Activated CD4-positive, alpha-beta T cell treated with anti-CD3 and anti-CD28 coated beads, Interleukin-2, amount 50 U/mL, for 16 hours (primary cell): ENCODE measurements around the gene MAGEE1.

Source experiments
- DNase-seq: peaks from one replicate; pipeline ENCODE4 v3.0.0-alpha.2; 2020

MAGEE1 gene, protein sequence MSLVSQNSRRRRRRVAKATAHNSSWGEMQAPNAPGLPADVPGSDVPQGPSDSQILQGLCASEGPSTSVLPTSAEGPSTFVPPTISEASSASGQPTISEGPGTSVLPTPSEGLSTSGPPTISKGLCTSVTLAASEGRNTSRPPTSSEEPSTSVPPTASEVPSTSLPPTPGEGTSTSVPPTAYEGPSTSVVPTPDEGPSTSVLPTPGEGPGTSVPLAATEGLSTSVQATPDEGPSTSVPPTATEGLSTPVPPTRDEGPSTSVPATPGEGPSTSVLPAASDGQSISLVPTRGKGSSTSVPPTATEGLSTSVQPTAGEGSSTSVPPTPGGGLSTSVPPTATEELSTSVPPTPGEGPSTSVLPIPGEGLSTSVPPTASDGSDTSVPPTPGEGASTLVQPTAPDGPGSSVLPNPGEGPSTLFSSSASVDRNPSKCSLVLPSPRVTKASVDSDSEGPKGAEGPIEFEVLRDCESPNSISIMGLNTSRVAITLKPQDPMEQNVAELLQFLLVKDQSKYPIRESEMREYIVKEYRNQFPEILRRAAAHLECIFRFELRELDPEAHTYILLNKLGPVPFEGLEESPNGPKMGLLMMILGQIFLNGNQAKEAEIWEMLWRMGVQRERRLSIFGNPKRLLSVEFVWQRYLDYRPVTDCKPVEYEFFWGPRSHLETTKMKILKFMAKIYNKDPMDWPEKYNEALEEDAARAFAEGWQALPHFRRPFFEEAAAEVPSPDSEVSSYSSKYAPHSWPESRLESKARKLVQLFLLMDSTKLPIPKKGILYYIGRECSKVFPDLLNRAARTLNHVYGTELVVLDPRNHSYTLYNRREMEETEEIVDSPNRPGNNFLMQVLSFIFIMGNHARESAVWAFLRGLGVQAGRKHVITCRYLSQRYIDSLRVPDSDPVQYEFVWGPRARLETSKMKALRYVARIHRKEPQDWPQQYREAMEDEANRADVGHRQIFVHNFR

DNA sequence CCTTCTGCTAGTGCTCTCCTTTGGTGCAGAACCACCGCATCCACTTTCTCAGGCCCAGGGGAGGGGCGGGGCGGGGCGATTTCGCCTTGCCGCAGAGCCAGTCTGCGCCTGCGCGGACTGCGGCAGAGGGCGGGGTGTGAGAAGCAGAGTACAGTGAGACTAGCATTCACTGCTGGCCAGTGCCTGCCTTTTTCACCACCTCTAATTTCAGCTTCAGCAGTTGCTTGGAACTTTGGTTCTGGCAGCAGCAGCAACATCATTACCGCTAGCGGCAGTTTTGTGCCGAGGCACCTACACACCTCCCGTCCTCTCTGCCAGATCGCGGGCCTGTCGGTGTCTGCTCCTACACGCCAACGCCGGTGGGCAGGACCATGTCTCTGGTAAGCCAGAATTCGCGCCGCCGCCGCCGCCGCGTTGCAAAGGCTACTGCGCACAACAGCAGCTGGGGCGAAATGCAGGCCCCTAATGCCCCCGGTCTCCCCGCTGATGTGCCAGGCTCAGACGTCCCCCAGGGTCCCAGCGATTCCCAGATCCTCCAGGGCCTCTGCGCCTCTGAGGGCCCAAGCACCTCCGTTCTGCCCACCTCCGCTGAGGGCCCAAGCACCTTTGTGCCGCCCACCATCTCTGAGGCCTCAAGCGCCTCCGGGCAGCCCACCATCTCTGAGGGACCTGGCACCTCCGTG is at the start of gene MAGEE1:
MAGEE1 (plus strand) TSS at position 151 of the 683 bp plus-strand sequence; CDS start at position 372, 221 bp downstream.
- DNase-seq = peak; percentile 79

DNA sequence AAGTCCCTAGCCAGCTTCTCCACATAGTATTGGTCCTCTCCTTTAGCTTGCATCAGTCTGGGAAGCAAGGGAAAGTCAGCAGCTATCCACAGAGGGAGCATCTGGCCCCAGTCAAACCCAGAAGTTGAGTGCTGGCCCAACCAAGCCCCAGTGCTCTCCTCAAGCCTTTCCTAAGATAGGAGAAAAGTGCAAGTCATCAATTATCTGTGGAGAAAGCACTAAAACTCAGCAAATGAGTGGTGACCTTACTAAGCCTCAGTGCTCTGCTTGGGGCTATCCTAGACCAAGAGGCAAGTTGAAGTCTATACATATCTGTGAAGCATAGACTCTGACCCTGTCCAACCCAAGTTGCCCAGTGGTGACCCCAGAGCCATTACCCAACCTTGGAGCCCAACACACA is 28.5 kb upstream of the MAGEE1 start:
- DNase-seq = no peak

DNA sequence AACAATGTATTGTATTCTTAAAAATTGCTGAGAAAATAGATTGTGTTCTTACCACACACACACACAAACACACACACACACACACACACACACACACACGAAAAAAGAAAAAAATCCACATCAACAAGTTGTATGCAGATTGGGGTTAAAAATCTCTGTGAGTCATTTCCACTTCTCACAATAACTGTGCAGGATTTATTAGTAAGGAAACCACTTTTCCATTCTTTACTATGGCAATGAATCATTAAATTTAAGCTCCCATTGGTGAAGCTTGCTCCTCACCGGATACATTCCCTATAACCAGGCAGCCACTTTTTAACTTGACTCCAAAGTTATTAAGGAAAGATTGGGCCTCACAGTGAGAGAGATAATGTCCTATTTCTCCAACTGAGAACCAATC is 19.7 kb upstream of the MAGEE1 start:
- peak; percentile 6 for DNase-seq

DNA sequence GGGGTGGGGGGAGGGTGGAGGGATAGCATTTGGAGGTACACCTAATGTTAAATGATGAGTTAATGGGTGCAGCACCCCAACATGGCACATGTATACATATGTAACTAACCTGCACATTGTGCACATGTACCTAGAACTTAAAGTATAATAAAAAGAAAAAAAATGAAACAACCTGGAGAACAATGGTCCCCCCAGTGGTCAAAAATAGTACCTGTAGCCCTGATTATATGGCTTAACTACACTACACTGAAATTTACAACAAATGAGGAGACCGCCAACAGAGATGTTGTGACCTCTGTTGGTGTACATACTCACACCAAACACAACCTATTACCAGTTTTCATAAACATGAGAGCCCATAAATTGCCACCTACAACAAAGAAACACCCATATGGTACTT is 7.3 kb upstream of the MAGEE1 start:
- no peak for DNase-seq

DNA sequence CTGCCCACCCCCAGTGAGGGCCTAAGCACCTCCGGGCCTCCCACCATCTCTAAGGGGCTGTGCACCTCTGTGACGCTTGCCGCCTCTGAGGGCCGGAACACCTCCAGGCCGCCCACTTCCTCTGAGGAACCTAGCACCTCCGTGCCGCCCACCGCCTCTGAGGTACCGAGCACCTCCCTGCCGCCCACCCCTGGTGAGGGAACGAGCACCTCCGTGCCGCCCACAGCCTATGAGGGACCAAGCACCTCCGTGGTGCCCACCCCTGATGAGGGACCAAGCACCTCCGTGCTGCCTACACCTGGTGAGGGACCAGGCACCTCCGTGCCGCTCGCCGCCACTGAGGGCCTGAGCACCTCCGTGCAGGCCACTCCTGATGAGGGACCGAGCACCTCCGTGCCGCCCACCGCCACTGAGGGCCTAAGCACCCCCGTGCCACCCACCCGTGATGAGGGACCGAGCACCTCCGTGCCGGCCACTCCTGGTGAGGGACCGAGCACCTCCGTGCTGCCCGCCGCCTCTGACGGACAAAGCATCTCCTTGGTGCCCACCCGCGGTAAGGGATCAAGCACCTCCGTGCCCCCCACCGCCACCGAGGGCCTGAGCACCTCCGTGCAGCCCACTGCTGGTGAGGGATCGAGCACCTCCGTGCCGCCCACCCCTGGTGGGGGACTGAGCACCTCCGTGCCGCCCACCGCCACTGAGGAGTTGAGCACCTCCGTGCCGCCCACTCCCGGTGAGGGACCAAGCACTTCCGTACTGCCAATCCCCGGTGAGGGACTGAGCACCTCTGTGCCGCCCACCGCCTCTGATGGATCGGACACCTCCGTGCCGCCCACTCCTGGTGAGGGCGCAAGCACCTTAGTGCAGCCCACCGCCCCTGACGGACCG is 977 bp downstream of the MAGEE1 start:
- peak; percentile 6 for DNase-seq

DNA sequence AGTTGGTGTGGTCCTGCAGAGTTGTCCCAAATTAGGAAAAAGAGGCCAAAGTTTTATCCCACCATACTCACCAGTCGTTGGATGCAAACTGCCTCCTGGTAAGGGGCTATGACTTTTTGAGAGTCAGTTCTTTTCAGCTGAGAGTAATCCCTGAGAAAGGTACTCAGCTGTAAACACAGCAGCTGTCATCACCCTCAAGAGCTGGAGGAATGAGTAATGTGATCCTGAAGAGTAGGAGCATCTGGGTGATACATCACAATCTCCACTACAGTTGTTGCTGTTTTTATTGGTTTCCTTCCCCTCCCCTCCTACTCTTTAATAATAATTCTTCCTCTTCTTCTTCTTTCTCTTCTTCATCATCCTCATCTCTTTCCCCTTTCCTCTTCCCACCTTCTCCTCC is 5.7 kb downstream of the MAGEE1 start:
- DNase-seq = no peak

DNA sequence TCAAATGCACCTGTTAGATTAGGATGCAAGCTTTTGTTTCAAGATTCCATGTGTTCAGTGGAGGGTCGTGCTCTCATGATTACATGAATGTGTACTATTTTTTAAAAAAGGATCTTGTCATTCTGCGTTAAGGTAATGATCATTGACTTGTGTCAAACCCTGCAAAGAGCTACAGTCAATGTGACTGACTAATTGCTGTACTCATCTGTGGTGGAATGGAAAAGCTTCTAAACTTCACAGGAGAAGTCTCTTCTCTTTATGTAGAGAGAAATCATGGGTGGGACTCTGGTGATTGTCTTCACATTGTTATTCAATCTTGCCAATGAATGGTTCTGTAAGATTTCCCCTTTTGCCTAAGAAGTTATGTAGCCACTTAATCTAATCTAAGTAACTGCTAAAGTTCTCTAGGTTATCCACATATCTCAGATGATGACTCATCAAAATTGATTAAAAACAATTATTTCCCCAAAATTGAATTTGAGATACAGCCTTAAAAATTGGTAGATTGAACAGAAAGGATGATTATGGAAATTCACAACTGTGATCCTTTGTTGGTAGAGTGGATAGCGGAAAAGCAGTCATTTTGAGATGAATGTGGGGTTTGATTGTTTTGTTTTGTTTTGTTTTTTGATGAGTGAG is 6.7 kb downstream of the MAGEE1 start:
- DNase-seq = peak; percentile 2

DNA sequence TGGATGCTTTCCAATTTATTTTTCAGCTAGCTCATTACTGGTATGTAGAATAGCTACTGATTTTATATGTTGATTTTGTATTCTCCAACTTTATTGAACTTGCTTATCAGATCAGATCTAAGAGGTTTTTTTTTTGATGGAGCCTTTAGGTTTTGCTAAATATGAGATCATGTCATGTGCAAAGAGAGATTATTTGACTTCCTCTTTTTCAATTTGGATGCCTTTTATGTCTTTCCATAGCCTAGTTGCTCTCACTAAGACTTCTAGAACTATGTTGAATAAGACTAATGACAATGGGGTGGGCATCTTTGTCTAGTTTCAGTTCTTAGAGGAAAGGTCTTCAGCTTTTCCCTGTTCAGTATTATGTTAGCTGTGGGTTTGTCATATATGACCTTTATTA is 11.7 kb downstream of the MAGEE1 start:
- no peak for DNase-seq

DNA sequence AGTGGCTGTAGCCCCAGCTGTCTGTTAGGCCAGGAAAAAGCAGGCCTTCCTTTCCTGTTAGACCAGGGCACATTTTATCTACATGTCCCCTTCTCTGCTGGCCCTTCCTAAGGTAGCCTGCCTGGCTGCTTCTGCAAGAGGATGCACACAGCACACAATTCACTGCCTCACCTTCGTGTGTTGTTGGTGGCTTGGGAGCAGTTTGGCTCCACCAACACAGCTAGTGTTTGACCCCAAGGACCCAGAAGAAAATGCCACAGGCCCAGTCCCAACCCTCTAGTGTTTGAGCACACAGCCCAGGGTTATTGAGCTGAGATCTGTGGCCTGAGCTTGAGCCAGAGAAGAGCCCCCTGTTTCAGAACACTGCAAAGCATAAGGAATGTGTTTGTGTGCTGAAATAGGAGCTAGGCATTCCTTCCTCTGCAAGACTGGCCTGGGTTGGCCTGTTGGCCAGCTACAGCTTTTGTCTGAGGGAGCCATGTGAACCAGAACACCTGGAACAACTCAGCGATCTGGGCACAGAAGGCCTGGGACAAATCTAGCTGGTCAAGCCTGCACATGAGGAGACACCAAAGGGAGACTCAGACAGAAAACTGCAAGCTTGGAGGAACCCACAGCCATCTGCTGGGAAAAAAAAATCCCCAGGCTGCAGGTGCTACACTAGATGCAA is 26.4 kb downstream of the MAGEE1 start:
- DNase-seq = no peak

DNA sequence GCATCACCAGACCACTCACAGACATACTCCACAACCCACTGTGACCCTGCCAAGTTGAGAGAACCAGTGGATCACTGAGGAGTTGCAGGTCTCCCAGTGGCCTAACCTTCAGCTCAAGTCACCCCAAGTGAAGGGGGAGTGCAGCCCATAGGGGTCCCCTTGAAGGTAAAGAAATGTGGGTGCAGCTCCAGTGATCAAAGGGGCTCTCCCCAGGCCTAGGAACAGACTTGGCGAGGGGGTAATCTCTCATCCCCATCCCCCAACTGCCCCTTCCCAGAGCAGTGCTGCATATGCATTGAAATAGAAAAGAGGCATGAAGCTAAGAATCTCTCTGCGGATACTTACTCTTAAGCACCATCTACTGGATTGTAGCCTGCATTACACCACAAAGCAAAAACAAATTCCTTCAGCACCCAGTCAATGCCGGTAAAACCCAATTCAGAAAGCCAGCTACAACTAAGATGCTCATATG is 27.0 kb downstream of the MAGEE1 start:
- peak; percentile 29 for DNase-seq

DNA sequence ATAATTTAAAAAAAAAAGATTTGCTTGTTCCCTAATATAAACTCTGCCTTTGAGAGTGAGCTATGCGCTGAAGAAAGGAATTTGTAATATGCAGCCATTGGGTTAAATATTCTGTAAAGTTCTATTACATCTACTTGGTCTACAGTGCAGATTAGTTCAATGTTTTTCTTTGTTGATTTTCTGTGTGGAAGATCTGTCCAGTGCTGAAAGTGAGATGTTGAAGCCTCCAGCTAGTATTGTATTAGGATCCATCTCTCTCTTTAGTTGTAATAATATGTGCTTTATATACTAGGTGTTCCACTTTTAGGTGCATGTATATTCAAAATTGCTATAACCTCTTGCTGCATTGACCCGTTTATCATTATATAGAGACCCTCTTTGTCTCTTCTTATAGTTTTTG is 49.8 kb downstream of the MAGEE1 start:
- DNase-seq = no peak
